Gastroesophageal sphincter (tissue), 4 donors: Measurements from ENCODE around the gene APOB. TPM values are rescaled to one million over a fixed set of nuclear protein-coding genes. Genes with fewer than 3 reads are reported as not detected.

ENCODE experiments used
- ATAC-seq: fragments of 150-250 bp; one replicate; pipeline ENCODE4 v1.9.1; 2016; ENCODE audit warnings: mild to moderate bottlenecking, moderate library complexity
- H3K27ac ChIP-seq, 4 donors: fragments of 200-600 bp; sonication (generic) in 3 of 4; 1 replicate in 3 of 4; 2 replicates in 1 of 4; pipeline ENCODE4 v1.5.1; 2016 to 2019
- H3K27me3 ChIP-seq: fragments of 200-600 bp; sonication (generic); one replicate; pipeline ENCODE4 v1.5.1; 2019
- H3K36me3 ChIP-seq, 2 donors: fragments of 200-600 bp; sonication (generic); one replicate each; pipeline ENCODE4 v1.5.1; 2019; ENCODE audit warnings: control low read depth in 1 of 2
- H3K4me1 ChIP-seq, 3 donors: fragments of 200-600 bp; sonication (generic); 1 replicate in 2 of 3; 2 replicates in 1 of 3; pipeline ENCODE4 v1.5.1; 2016 to 2019; ENCODE audit warnings: control low read depth in 2 of 3
- H3K4me3 ChIP-seq, 2 donors: fragments of 200-600 bp; sonication (generic); one replicate each; pipeline ENCODE4 v1.5.1; 2019; ENCODE audit warnings: mild to moderate bottlenecking in 1 of 2, moderate library complexity in 1 of 2
- H3K9me3 ChIP-seq, 3 donors: fragments of 200-600 bp; sonication (generic); one replicate each; pipeline ENCODE4 v1.5.1; 2017 to 2019; ENCODE audit warnings: control low read depth in 2 of 3
- CTCF ChIP-seq, 4 experiments: fragments of 200-600 bp in 2 of 4; fragments of 450-650 bp in 2 of 4; sonication (generic) in 1 of 4; IDR thresholded peaks; one replicate each; pipeline ENCODE4 v1.5.1; 2017 to 2019; ENCODE audit warnings: antibody characterized with exemption in 4 of 4, mild to moderate bottlenecking in 2 of 4, moderate library complexity in 2 of 4
- EP300 ChIP-seq: sonication (generic); formaldehyde crosslinking; IDR thresholded peaks from one replicate; pipeline ENCODE4 v1.6.1; 2017; ENCODE audit warnings: antibody characterized with exemption, mild to moderate bottlenecking
- POLR2A ChIP-seq, 2 donors: fragments of 450-650 bp; IDR thresholded peaks; one replicate each; pipeline ENCODE4 v1.6.1; 2017; ENCODE audit warnings: antibody characterized with exemption in 2 of 2, mild to moderate bottlenecking in 2 of 2, moderate library complexity in 1 of 2
- POLR2AphosphoS5 ChIP-seq: sonication (generic); formaldehyde crosslinking; IDR thresholded peaks from one replicate; pipeline ENCODE4 v1.6.1; 2017; ENCODE audit warnings: antibody characterized with exemption
- WGBS, 2 donors: methylation state at CpG; one replicate each; pipeline ENCODE4 v1.1.5; 2018; ENCODE audit warnings: low coverage in 1 of 2; 5-methylcytosine and 5-hydroxymethylcytosine counted together
- total RNA-seq, 4 donors: library from RNA; depleted of rRNA; stranded (reverse); fragments of >200 nt; gene quantifications; one replicate each; pipeline ENCODE4 v1.1.0, GENCODE V29; 2016

APOB gene
- total RNA-seq, 4 donors from 2014 or later: 1.2 to 7.8 (median 2.8) TPM

- H3K4me1 ChIP-seq: peaks cover 11 to 50% (median 16%) of the 10 kb centered on the region in 3 donors
- no peaks in the 10 kb centered on the region for H3K9me3 ChIP-seq
- H3K36me3 ChIP-seq: no peaks in the 10 kb centered on the region
- H3K4me3 ChIP-seq: no peak overlapping the region
- TF ChIP-seq POLR2A (IDR thresholded peaks at IDR 0.05) (no peak), EP300 (no peak), CTCF (IDR thresholded peaks at IDR 0.05) (no peak), POLR2AphosphoS5 (no peak)
- peak overlapping the region in 2 of 4 donors; percentile 11 to 86 for H3K27ac ChIP-seq
- 95 to 100% methylated on average over 1 to 4 of the region's 4 CpGs for WGBS, 2 donors
- ATAC-seq: no peak
- H3K27me3 ChIP-seq: no peaks in the 10 kb centered on the region
These were observed 73.8 kb downstream of the APOB start for GRCh38 chr2:20970068-20970467.

GRCh38 chr2:20966061-20966595 lies 77.7 kb downstream of the APOB start:
- Histone ChIP-seq H3K27ac (no peak overlapping the region), H3K27me3 (no peaks in the 10 kb centered on the region), H3K9me3 (no peaks in the 10 kb centered on the region), H3K4me3 (no peak overlapping the region), H3K36me3 (no peaks in the 10 kb centered on the region), H3K4me1 (peaks cover 0 to 36% (median 0%) of the 10 kb centered on the region in 3 donors)
- no peak for TF ChIP-seq CTCF (IDR thresholded peaks at IDR 0.05)
- TF ChIP-seq POLR2AphosphoS5: no peak
- no peak for TF ChIP-seq POLR2A (IDR thresholded peaks at IDR 0.05)
- ATAC-seq: no peak
- WGBS, 2 donors: 51 to 58% methylated on average over 9 to 10 of the region's 10 CpGs

- WGBS, 2 donors: 93 to 100% methylated on average over 1 to 3 of the region's 5 CpGs
- H3K27ac ChIP-seq: no peak overlapping the region
- peaks cover 0 to 27% (median 0%) of the 10 kb centered on the region in 3 donors for H3K4me1 ChIP-seq
- H3K27me3 ChIP-seq: no peaks in the 10 kb centered on the region
- H3K9me3 ChIP-seq: no peaks in the 10 kb centered on the region
- no peak overlapping the region for H3K4me3 ChIP-seq
- H3K36me3 ChIP-seq: no peaks in the 10 kb centered on the region
- TF ChIP-seq POLR2AphosphoS5 (no peak), POLR2A (IDR thresholded peaks at IDR 0.05) (no peak), CTCF (IDR thresholded peaks at IDR 0.05) (no peak), EP300 (no peak)
- no peak for ATAC-seq
These were observed 78.7 kb downstream of the APOB start for GRCh38 chr2:20965221-20965620.

- Histone ChIP-seq H3K4me3 (no peak overlapping the region), H3K36me3 (no peaks in the 10 kb centered on the region), H3K27ac (no peak overlapping the region), H3K4me1 (peaks cover 0 to 25% (median 0%) of the 10 kb centered on the region in 3 donors), H3K27me3 (no peaks in the 10 kb centered on the region), H3K9me3 (no peaks in the 10 kb centered on the region)
- ATAC-seq: no peak
- no peak for TF ChIP-seq CTCF (IDR thresholded peaks at IDR 0.05)
- no peak for TF ChIP-seq POLR2AphosphoS5
- TF ChIP-seq EP300: no peak
- 74 to 100% methylated on average over 2 of the region's 2 CpGs for WGBS, 2 donors
These were observed 80.0 kb downstream of the APOB start for GRCh38 chr2:20963867-20964266.

- Histone ChIP-seq H3K27ac (no peak overlapping the region), H3K4me3 (no peak overlapping the region), H3K27me3 (no peaks in the 10 kb centered on the region), H3K4me1 (peaks cover 0 to 25% (median 0%) of the 10 kb centered on the region in 3 donors), H3K36me3 (no peaks in the 10 kb centered on the region), H3K9me3 (no peaks in the 10 kb centered on the region)
- ATAC-seq: peak; percentile 75
- TF ChIP-seq CTCF (IDR thresholded peaks at IDR 0.05) (peak; percentile 81 to 89 (median 86)), EP300 (no peak), POLR2AphosphoS5 (no peak)
- WGBS, 2 donors: 31 to 41% methylated on average over 4 of the region's 5 CpGs
These were observed 80.8 kb downstream of the APOB start for GRCh38 chr2:20962939-20963557.
